Nephron (organoid): ENCODE measurements around the gene POU2F2.

Experiments used
- H3K27ac Mint-ChIP-seq, 3 experiments: 2 replicates each; pipeline ENCODE4 v1.8.0; 2020; ENCODE audit warnings: mixed read lengths in 3 of 3, mild to moderate bottlenecking in 2 of 3, moderate library complexity in 1 of 3
- H3K27me3 Mint-ChIP-seq: 2 replicates; pipeline ENCODE4 v1.8.0; 2021; ENCODE audit warnings: low read depth, mild to moderate bottlenecking, moderate library complexity, mixed read lengths
- H3K36me3 Mint-ChIP-seq: 2 replicates; pipeline ENCODE4 v1.8.0; 2020; ENCODE audit warnings: low read depth, mixed read lengths
- H3K4me1 Mint-ChIP-seq: 2 replicates; pipeline ENCODE4 v1.8.0; 2020; ENCODE audit warnings: mixed read lengths
- H3K4me3 Mint-ChIP-seq, 3 experiments: 2 replicates each; pipeline ENCODE4 v1.8.0; 2020; ENCODE audit warnings: mild to moderate bottlenecking in 3 of 3, mixed read lengths in 3 of 3, moderate library complexity in 2 of 3
- H3K9me3 Mint-ChIP-seq: 2 replicates; pipeline ENCODE4 v1.8.0; 2020; ENCODE audit warnings: mixed read lengths
- CTCF ChIP-seq, 3 experiments: fragments of 200-600 bp; sonication (generic); IDR thresholded peaks; one replicate each; pipeline ENCODE4 v1.5.0; 2021; ENCODE audit warnings: antibody characterized with exemption in 3 of 3; ENCODE audit not compliant: unreplicated experiment in 3 of 3

The POU2F2 gene

GRCh38 chr19:42075364-42075615 is 57.0 kb downstream of the POU2F2 start:
- peak overlapping the region; percentile 96 to 100 (median 100) for H3K27ac Mint-ChIP-seq
- no peak for TF ChIP-seq CTCF (IDR thresholded peaks at IDR 0.05; ENCODE audit: unreplicated experiment in 3 of 3)
- peak overlapping the region; percentile 94 to 98 (median 94) for H3K4me3 Mint-ChIP-seq
- no peaks in the 10 kb centered on the region for H3K27me3 Mint-ChIP-seq
- H3K9me3 Mint-ChIP-seq, result no peaks in the 10 kb centered on the region
- H3K4me1 Mint-ChIP-seq, result peaks cover 41% of the 10 kb centered on the region
- peaks cover 13% of the 10 kb centered on the region for H3K36me3 Mint-ChIP-seq

- no peaks in the 10 kb centered on the region for H3K9me3 Mint-ChIP-seq
- H3K4me3 Mint-ChIP-seq, result peak overlapping the region; percentile 94 to 98 (median 94)
- peaks cover 42% of the 10 kb centered on the region for H3K4me1 Mint-ChIP-seq
- H3K36me3 Mint-ChIP-seq, result peaks cover 13% of the 10 kb centered on the region
- H3K27me3 Mint-ChIP-seq, result no peaks in the 10 kb centered on the region
- peak overlapping the region; percentile 96 to 100 (median 100) for H3K27ac Mint-ChIP-seq
- TF ChIP-seq CTCF (IDR thresholded peaks at IDR 0.05; ENCODE audit: unreplicated experiment in 3 of 3), result no peak
Measured at GRCh38 chr19:42074513-42075363, 57.5 kb downstream of the POU2F2 start.

- no peaks in the 10 kb centered on the region for H3K27me3 Mint-ChIP-seq
- H3K9me3 Mint-ChIP-seq, result no peaks in the 10 kb centered on the region
- peak overlapping the region; percentile 35 to 75 (median 60) for H3K4me3 Mint-ChIP-seq
- no peaks in the 10 kb centered on the region for H3K36me3 Mint-ChIP-seq
- peak overlapping the region; percentile 40 to 68 (median 46) for H3K27ac Mint-ChIP-seq
- peaks cover 22% of the 10 kb centered on the region for H3K4me1 Mint-ChIP-seq
- TF ChIP-seq CTCF (IDR thresholded peaks at IDR 0.05; ENCODE audit: unreplicated experiment in 3 of 3), result no peak
Measured at GRCh38 chr19:42071247-42071646, 61.0 kb downstream of the POU2F2 start.

- TF ChIP-seq CTCF (IDR thresholded peaks at IDR 0.05; ENCODE audit: unreplicated experiment in 3 of 3), result no peak
- Mint-ChIP-seq H3K27me3 (no peaks in the 10 kb centered on the region), H3K36me3 (no peaks in the 10 kb centered on the region), H3K9me3 (no peaks in the 10 kb centered on the region), H3K4me3 (peak within 1 kb of the TSS; percentile 48 to 70 (median 68)), H3K4me1 (peaks cover 12% of the 10 kb centered on the region), H3K27ac (peak within 1 kb of the TSS; percentile 40 to 83 (median 46))
Measured at GRCh38 chr19:42069619-42070351, 62.5 kb downstream of the POU2F2 start, which contains the start of gene GRIK5. TSS of gene GRIK5 (minus strand) at chr19:42070206. CDS start at chr19:42065770, 4,436 bp downstream.

GRCh38 chr19:42068756-42069571 is 63.3 kb downstream of the POU2F2 start:
- Mint-ChIP-seq H3K27me3 (no peaks in the 10 kb centered on the region), H3K4me1 (peaks cover 12% of the 10 kb centered on the region), H3K36me3 (peaks cover 1% of the 10 kb centered on the region), H3K9me3 (no peaks in the 10 kb centered on the region), H3K4me3 (peak overlapping the region in 2 of 3 experiments; percentile 40 to 50), H3K27ac (no peak overlapping the region)
- no peak for TF ChIP-seq CTCF (IDR thresholded peaks at IDR 0.05; ENCODE audit: unreplicated experiment in 3 of 3)
